Adrenal gland (tissue), 12 donors: ENCODE measurements around the gene PLPP2. TPM values are rescaled to one million over a fixed set of nuclear protein-coding genes. Genes with fewer than 3 reads are reported as not detected.

Experiments
- DNase-seq, 7 donors: peaks; one replicate each; pipeline ENCODE4 v3.0.0-alpha.2; 2019 to 2020
- H3K27ac ChIP-seq, 5 donors: fragments of 200-600 bp; sonication (generic) in 4 of 5; 1 replicate in 3 of 5; 2 replicates in 2 of 5; pipeline versions ENCODE4 v1.5.1 to v1.8.0; 2016 to 2020; ENCODE audit warnings: mild to moderate bottlenecking in 1 of 5
- H3K27me3 ChIP-seq: fragments of 200-600 bp; 2 replicates; pipeline ENCODE4 v1.8.0; 2021
- H3K36me3 ChIP-seq, 2 donors: fragments of 200-600 bp; replicated peaks in 1 of 2; 1 replicate in 1 of 2; 2 replicates in 1 of 2; pipeline versions ENCODE4 v1.5.1 to v1.8.0; 2018 to 2022
- H3K4me1 ChIP-seq, 2 donors: fragments of 200-600 bp; replicated peaks in 1 of 2; 1 replicate in 1 of 2; 2 replicates in 1 of 2; pipeline versions ENCODE4 v1.5.1 to v1.8.0; 2018 to 2021
- H3K4me3 ChIP-seq, 4 donors: fragments of 200-600 bp; sonication (generic) in 3 of 4; one replicate each; pipeline ENCODE4 v1.5.1; 2016 to 2018
- H3K9me3 ChIP-seq, 3 donors: fragments of 200-600 bp; sonication (generic) in 1 of 3; replicated peaks in 1 of 3; 1 replicate in 2 of 3; 2 replicates in 1 of 3; pipeline versions ENCODE4 v1.5.1 to v1.8.0; 2016 to 2021
- CTCF ChIP-seq, 6 experiments: fragments of 450-650 bp in 4 of 6; fragments of 200-600 bp in 2 of 6; sonication (generic) in 1 of 6; IDR thresholded peaks; 1 replicate in 5 of 6; 2 replicates in 1 of 6; pipeline versions ENCODE4 v1.5.1 to v1.8.0; 2016 to 2021; ENCODE audit warnings: antibody characterized with exemption in 6 of 6, mild to moderate bottlenecking in 2 of 6, moderate library complexity in 1 of 6
- POLR2A ChIP-seq, 2 donors: fragments of 450-650 bp; IDR thresholded peaks; one replicate each; pipeline ENCODE4 v1.6.1; 2017; ENCODE audit warnings: antibody characterized with exemption in 2 of 2, mild to moderate bottlenecking in 2 of 2, moderate library complexity in 1 of 2
- WGBS, 4 donors: extraction: QIAGEN DNeasy Blood & Tissue Kit in 2 of 4; methylation state at CpG; one replicate each; pipeline versions ENCODE4 v1.1.5 to v1.1.7; 2013 to 2017; 5-methylcytosine and 5-hydroxymethylcytosine counted together
- intact Hi-C, 2 donors: fragments of 100-400 bp; cut with DNase I; formaldehyde crosslinking; loops; one replicate each; pipeline versions ENCODE4 v1.14.1 to v1.15.0; 2022 to 2023
- polyA plus RNA-seq, 3 donors: library from polyadenylated mRNA; stranded (reverse); fragments of 200-250 nt in 2 of 3; fragments of 350-450 nt in 1 of 3; fragmentation: Illumina TruSeq in 1 of 3; extraction: RNeasy Lipid Tissue Mini Kit (QIAGEN cat#74804) in 1 of 3; gene quantifications; one replicate each; pipeline ENCODE4 v1.2.3, GENCODE V29; 2013 to 2014
- total RNA-seq, 9 donors: library from RNA; depleted of rRNA in 4 of 9; stranded (reverse); fragments of >200 nt in 4 of 9; fragments of 120-200 nt in 1 of 9; fragmentation: NEBNext Ultra II Directional in 1 of 9; extraction: Animal tissue kit (Norgen Biotek cat#: 25700) in 1 of 9; gene quantifications; one replicate each; pipeline versions ENCODE4 v1.1.0 to v1.2.4, GENCODE V29; 2013 to 2023
- donor health status: healthy with polysubstance abuse.
- donor health status: Bipolar disorder and iron deficiency.
- donor health status: DM: yes; HTN: yes; CAD: no.
- donor health status: DM: no; HTN: no; CAD: no.
- donor health status: DM: no; HTN: no; CAD: no.
- donor health status: DM: yes; HTN: yes; CAD: no.

The PLPP2 gene
- total and polyA plus RNA-seq, 12 donors = 0.33 to 272 (median 5.0) TPM

GRCh38 chr19:311813-312261 lies 20.6 kb upstream of the PLPP2 start:
- Histone ChIP-seq H3K27me3 (no peaks in the 10 kb centered on the region), H3K9me3 (no peaks in the 10 kb centered on the region), H3K4me3 (no peak overlapping the region), H3K27ac (no peak overlapping the region), H3K36me3 (peaks cover 0 to 67% of the 10 kb centered on the region in 2 donors), H3K4me1 (no peaks in the 10 kb centered on the region)
- TF ChIP-seq POLR2A (IDR thresholded peaks at IDR 0.05) (no peak), CTCF (IDR thresholded peaks at IDR 0.05) (no peak)
- 82 to 96% (median 91%) methylated on average over 19 to 33 of the region's 33 CpGs for whole genome bisulfite sequencing, 4 donors
- no peak for DNase-seq
- intact Hi-C loops = no loop called here

- H3K27ac ChIP-seq = peak overlapping the region in 1 of 5 donors; percentile 10
- 82 to 95% (median 92%) methylated on average over 8 to 24 of the region's 24 CpGs for WGBS, 4 donors
Measured at GRCh38 chr19:310781-311496, 19.7 kb upstream of the PLPP2 start.

GRCh38 chr19:310141-310651 lies 19.0 kb upstream of the PLPP2 start:
- intact Hi-C loops = no loop called here
- Histone ChIP-seq H3K27me3 (no peaks in the 10 kb centered on the region), H3K9me3 (no peaks in the 10 kb centered on the region), H3K27ac (no peak overlapping the region), H3K36me3 (peaks cover 0 to 70% of the 10 kb centered on the region in 2 donors), H3K4me1 (no peaks in the 10 kb centered on the region), H3K4me3 (no peak overlapping the region)
- 66 to 90% (median 74%) methylated on average over 21 to 30 of the region's 30 CpGs for WGBS, 4 donors
- no peak for DNase-seq
- TF ChIP-seq CTCF (IDR thresholded peaks at IDR 0.05) (no peak), POLR2A (IDR thresholded peaks at IDR 0.05) (no peak)

More at GRCh38 chr19:310781-311496, 19.7 kb upstream of the PLPP2 start:
- H3K4me3 ChIP-seq = no peak overlapping the region
- no peaks in the 10 kb centered on the region for H3K27me3 ChIP-seq
- intact Hi-C loops = no loop called here
- peaks cover 0 to 70% of the 10 kb centered on the region in 2 donors for H3K36me3 ChIP-seq
- H3K4me1 ChIP-seq = no peaks in the 10 kb centered on the region
- H3K9me3 ChIP-seq = no peaks in the 10 kb centered on the region
- no peak for DNase-seq
- no peak for TF ChIP-seq CTCF (IDR thresholded peaks at IDR 0.05)
- no peak for TF ChIP-seq POLR2A (IDR thresholded peaks at IDR 0.05)

GRCh38 chr19:309206-309565 lies 18.0 kb upstream of the PLPP2 start:
- no peak for DNase-seq
- Histone ChIP-seq H3K4me3 (no peak overlapping the region), H3K27ac (no peak overlapping the region)

More at GRCh38 chr19:309206-309565, 18.0 kb upstream of the PLPP2 start:
- intact Hi-C loops = no loop called here
- WGBS, 4 donors = 77 to 86% (median 85%) methylated on average over 14 of the region's 14 CpGs
- TF ChIP-seq CTCF (IDR thresholded peaks at IDR 0.05) (no peak), POLR2A (IDR thresholded peaks at IDR 0.05) (no peak)
- Histone ChIP-seq H3K4me1 (no peaks in the 10 kb centered on the region), H3K27me3 (no peaks in the 10 kb centered on the region), H3K9me3 (no peaks in the 10 kb centered on the region), H3K36me3 (peaks cover 0 to 61% of the 10 kb centered on the region in 2 donors)
